GM19397 (cell line): ENCODE results near the gene DUOXA2.
"Not testable (repeated sequence)": the region's sequence is repeated elsewhere in the genome, so short reads cannot be mapped to it uniquely, and the experiment has no call there.

Experiments used
- ATAC-seq: cut with Tn5 transposase; IDR thresholded peaks from one replicate; pipeline ENCODE4 v1.9.1; 2021; ENCODE audit warnings: mild to moderate bottlenecking, moderate library complexity; ENCODE audit not compliant: unreplicated experiment

The DUOXA2 gene

GRCh38 chr15:45094358-45094730 lies 19.8 kb upstream of the DUOXA2 start:
- no peak for ATAC-seq

GRCh38 chr15:45095661-45096060 lies 18.5 kb upstream of the DUOXA2 start:
- ATAC-seq, result no peak

- ATAC-seq, result no peak
Observed at GRCh38 chr15:45097466-45097865, 16.7 kb upstream of the DUOXA2 start.

GRCh38 chr15:45099549-45100165 lies 14.5 kb upstream of the DUOXA2 start:
- no peak for ATAC-seq

GRCh38 chr15:45100884-45101625 lies 13.1 kb upstream of the DUOXA2 start:
- no peak for ATAC-seq

GRCh38 chr15:45101749-45102148 lies 12.4 kb upstream of the DUOXA2 start:
- no peak for ATAC-seq

GRCh38 chr15:45102226-45102625 lies 11.9 kb upstream of the DUOXA2 start:
- no peak for ATAC-seq

- ATAC-seq, result not testable (repeated sequence)
Observed at GRCh38 chr15:45104170-45104569, 10.0 kb upstream of the DUOXA2 start.

GRCh38 chr15:45105586-45105985 lies 8.5 kb upstream of the DUOXA2 start:
- no peak for ATAC-seq

GRCh38 chr15:45106002-45106790 lies 7.9 kb upstream of the DUOXA2 start:
- no peak for ATAC-seq

GRCh38 chr15:45107941-45108630 lies 6.0 kb upstream of the DUOXA2 start:
- no peak for ATAC-seq

GRCh38 chr15:45110256-45110820 lies 3.8 kb upstream of the DUOXA2 start:
- ATAC-seq, result no peak

GRCh38 chr15:45111390-45112142 lies 2.6 kb upstream of the DUOXA2 start:
- ATAC-seq, result no peak

GRCh38 chr15:45112143-45112590 lies 2.0 kb upstream of the DUOXA2 start:
- ATAC-seq, result no peak

GRCh38 chr15:45112591-45113379 lies 1.3 kb upstream of the DUOXA2 start:
- no peak for ATAC-seq

GRCh38 chr15:45113380-45113990 lies 641 bp upstream of the DUOXA2 start:
- no peak for ATAC-seq

GRCh38 chr15:45114751-45115085 lies 592 bp downstream of the DUOXA2 start:
- ATAC-seq, result no peak

GRCh38 chr15:45115312-45115820 lies 1.2 kb downstream of the DUOXA2 start:
- no peak for ATAC-seq

GRCh38 chr15:45116006-45116481 lies 1.9 kb downstream of the DUOXA2 start:
- ATAC-seq, result no peak
